Common myeloid progenitor, CD34-positive (primary cell): Measurements from ENCODE around the gene AATK.
"Not testable (repeated sequence)": the region's sequence is repeated elsewhere in the genome, so short reads cannot be mapped to it uniquely, and the experiment has no call there.

Experiments
- CTCF ChIA-PET: fragments of 350-600 bp; sonication (Branson Sonifier 250); formaldehyde crosslinking; loops from one replicate; lab custom pipeline; 2021; ENCODE audit warnings: antibody characterized with exemption; lab: Charles Lee
- POLR2A ChIA-PET: fragments of 350-600 bp; sonication (Branson Sonifier 250); formaldehyde crosslinking; loops from one replicate; lab custom pipeline; 2021; ENCODE audit warnings: antibody characterized with exemption; lab: Charles Lee
- DNase-seq, 3 donors: peaks; one replicate each; pipeline versions ENCODE4 v3.0.0 to v3.0.0-alpha.2; 2013
- H3K27ac ChIP-seq, 2 experiments: 1 replicate in 1 of 2; 2 replicates in 1 of 2; pipeline ENCODE4 v1.7.0; 2013; ENCODE audit warnings: inconsistent platforms in 2 of 2, low read length in 2 of 2, mild to moderate bottlenecking in 2 of 2, low read depth in 1 of 2, moderate library complexity in 1 of 2; ENCODE audit not compliant: severe bottlenecking in 2 of 2, insufficient read depth in 1 of 2, poor library complexity in 1 of 2
- H3K27me3 ChIP-seq, 5 experiments: replicated peaks in 2 of 5; 1 replicate in 3 of 5; 2 replicates in 2 of 5; pipeline versions ENCODE4 v1.6.1 to v1.7.0; 2013; ENCODE audit warnings: low read length in 4 of 5, mild to moderate bottlenecking in 2 of 5, moderate library complexity in 2 of 5, inconsistent platforms in 1 of 5; ENCODE audit not compliant: insufficient read depth in 5 of 5, control insufficient read depth in 4 of 5
- H3K36me3 ChIP-seq, 4 experiments: 1 replicate in 2 of 4; 2 replicates in 2 of 4; pipeline versions ENCODE4 v1.6.1 to v1.7.0; 2013; ENCODE audit warnings: low read length in 3 of 4, control low read depth in 1 of 4, mild to moderate bottlenecking in 1 of 4; ENCODE audit not compliant: control insufficient read depth in 4 of 4, insufficient read depth in 4 of 4
- H3K4me1 ChIP-seq, 4 experiments: 1 replicate in 3 of 4; 2 replicates in 1 of 4; pipeline versions ENCODE4 v1.6.1 to v1.7.1; 2013; ENCODE audit warnings: low read length in 3 of 4, mild to moderate bottlenecking in 3 of 4, control low read depth in 1 of 4, inconsistent platforms in 1 of 4, moderate library complexity in 1 of 4; ENCODE audit not compliant: control insufficient read depth in 4 of 4, insufficient read depth in 4 of 4; ENCODE audit errors: control extremely low read depth in 1 of 4
- H3K4me3 ChIP-seq, 7 experiments: 1 replicate in 4 of 7; 2 replicates in 3 of 7; pipeline versions ENCODE4 v1.5.1 to v1.7.0; 2013; ENCODE audit warnings: mild to moderate bottlenecking in 7 of 7, low read length in 6 of 7, moderate library complexity in 6 of 7, inconsistent platforms in 2 of 7, low read depth in 2 of 7, control low read depth in 1 of 7; ENCODE audit not compliant: insufficient read depth in 4 of 7, control insufficient read depth in 1 of 7; ENCODE audit errors: extremely low read depth in 1 of 7
- H3K9me3 ChIP-seq, 5 experiments: 1 replicate in 4 of 5; 2 replicates in 1 of 5; pipeline versions ENCODE4 v1.6.1 to v1.7.1; 2013; ENCODE audit warnings: low read length in 4 of 5, mild to moderate bottlenecking in 2 of 5, inconsistent platforms in 1 of 5, low read depth in 1 of 5, moderate library complexity in 1 of 5; ENCODE audit not compliant: control insufficient read depth in 4 of 5, insufficient read depth in 2 of 5; ENCODE audit errors: control extremely low read depth in 1 of 5
- WGBS: methylation state at CpG from one replicate; pipeline ENCODE4 v1.1.5; 2013; ENCODE audit not compliant: insufficient coverage; 5-methylcytosine and 5-hydroxymethylcytosine counted together

Gene AATK

DNA sequence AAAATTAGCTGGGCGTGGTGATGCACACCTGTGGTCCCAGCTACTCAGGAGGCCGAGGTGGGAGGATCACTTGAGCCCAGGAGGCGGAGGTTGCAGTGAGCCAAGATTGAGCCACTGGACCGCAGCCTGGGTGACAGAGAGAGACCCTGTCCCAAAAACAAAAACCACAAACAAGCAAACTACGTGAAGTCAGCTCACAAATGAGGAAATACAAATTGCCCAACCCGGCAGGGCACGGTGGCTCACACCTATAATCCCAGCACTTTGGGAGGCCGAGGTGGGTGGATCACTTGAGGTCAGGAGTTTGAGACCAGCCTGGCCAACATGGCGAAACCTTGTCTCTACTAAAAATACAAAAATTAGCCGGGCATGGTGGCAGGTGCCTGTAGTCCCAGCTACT lies 19.8 kb downstream of the AATK start:
- 95% methylated on average over 3 of the region's 10 CpGs for WGBS
- H3K27ac ChIP-seq, H3K9me3 ChIP-seq, DNase-seq, H3K4me3 ChIP-seq, H3K27me3 ChIP-seq, H3K36me3 ChIP-seq, POLR2A ChIA-PET: not testable (repeated sequence)
- CTCF ChIA-PET, result interaction anchor here (1.1 kb wide), 1 partner anchor 58 kb away, joined by 4 read pairs; no protein-coding TSS in a partner anchor
- peaks cover 0 to 19% (median 15%) of the 10 kb centered on the region in 4 experiments for H3K4me1 ChIP-seq

DNA sequence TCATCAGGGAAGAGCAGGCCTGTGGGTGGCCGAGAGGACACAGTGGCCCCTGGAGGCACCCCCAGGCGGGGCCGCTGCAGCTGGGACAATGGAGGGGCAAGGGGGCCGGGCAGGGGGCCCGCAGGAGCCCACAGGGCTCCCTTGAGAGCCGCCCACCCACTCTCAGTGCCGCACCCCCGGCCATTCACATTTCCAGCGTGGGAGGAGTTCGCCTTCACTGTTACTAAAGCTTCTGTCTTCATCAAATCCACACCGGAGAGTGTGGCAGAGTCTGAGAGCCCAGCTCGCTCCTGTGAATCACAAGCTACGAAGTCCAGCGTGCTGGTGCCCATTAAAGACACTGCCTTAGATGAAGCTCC lies 21.6 kb downstream of the AATK start:
- no peaks in the 10 kb centered on the region for H3K9me3 ChIP-seq
- ChIA-PET POLR2A (no interaction called here), CTCF (interaction anchor here (0.7 to 6.9 kb wide), 10 partner anchors 10 to 109 kb away, joined by 3 to 60 read pairs (median 4); no protein-coding TSS in a partner anchor)
- no peak for DNase-seq
- H3K4me3 ChIP-seq, result no peak overlapping the region
- H3K36me3 ChIP-seq, result no peaks in the 10 kb centered on the region
- H3K27ac ChIP-seq, result no peak overlapping the region
- peaks cover 0 to 7% (median 2%) of the 10 kb centered on the region in 4 experiments for H3K4me1 ChIP-seq
- no peaks in the 10 kb centered on the region for H3K27me3 ChIP-seq
- 83% methylated on average over 8 of the region's 14 CpGs for WGBS

DNA sequence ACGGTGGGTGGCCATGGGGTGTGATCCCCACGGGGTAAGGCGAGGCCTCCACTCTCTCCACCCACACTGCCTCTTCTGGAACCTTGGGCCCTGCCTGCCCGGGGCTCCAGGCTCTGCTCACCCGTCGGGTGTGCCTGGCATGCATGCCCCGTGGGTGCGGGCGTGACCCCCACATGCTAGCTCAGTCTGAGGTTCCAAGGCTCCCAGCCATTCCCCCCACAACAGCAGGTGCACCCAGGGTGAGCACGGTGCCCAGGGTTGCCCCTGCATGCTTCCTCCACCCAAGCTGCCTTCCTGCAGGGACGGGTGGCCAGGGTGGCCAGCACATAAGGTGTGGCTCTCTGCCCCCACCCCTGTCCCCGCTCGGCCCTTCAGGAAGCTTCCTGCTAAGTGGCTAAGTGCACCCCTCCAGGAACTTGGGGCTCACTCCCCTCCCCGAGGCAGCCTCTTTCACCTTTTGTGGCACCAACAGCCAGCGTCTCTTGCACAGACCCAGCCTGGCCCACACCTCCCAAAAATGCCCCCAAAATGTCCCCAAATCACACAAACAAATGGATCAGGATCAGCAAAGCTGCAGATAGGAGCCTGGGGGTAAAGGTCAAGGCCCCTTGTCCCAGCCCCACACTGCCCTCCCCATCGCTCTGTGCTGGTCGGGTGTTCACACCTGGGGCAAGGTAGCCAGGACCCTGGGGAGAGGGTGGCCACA lies 22.2 kb downstream of the AATK start:
- Histone ChIP-seq H3K27ac (no peak overlapping the region), H3K36me3 (no peaks in the 10 kb centered on the region), H3K27me3 (no peaks in the 10 kb centered on the region), H3K4me1 (peaks cover 0 to 3% (median 1%) of the 10 kb centered on the region in 4 experiments), H3K9me3 (no peaks in the 10 kb centered on the region), H3K4me3 (no peak overlapping the region)
- 95% methylated on average over 13 of the region's 17 CpGs for WGBS
- ChIA-PET CTCF (interaction anchor here (0.8 to 6.9 kb wide), 16 partner anchors 10 to 110 kb away, joined by 3 to 60 read pairs (median 6); no protein-coding TSS in a partner anchor), POLR2A (no interaction called here)
- no peak for DNase-seq

DNA sequence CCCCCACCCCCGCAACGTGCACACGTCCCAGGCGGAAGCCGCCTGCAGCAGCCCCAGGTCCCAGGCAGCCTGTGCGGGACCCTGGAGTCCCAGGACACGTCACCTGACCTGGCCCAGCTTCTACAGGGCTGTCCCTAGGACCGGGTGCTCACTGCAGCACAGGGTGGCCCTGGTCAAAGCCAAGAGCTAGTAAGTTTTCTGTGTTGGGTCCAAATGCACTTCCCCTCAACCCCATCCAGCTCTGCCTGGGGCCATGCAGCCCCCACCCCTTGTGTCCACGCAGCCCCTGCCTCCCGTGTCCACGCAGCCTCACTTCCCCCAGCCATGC lies 22.9 kb downstream of the AATK start:
- Histone ChIP-seq H3K9me3 (no peaks in the 10 kb centered on the region), H3K27me3 (no peaks in the 10 kb centered on the region), H3K27ac (no peak overlapping the region), H3K4me3 (no peak overlapping the region), H3K4me1 (peaks cover 0 to 3% (median 1%) of the 10 kb centered on the region in 4 experiments), H3K36me3 (no peaks in the 10 kb centered on the region)
- ChIA-PET CTCF (interaction anchor here (0.6 to 6.9 kb wide), 20 partner anchors 10 to 104 kb away, joined by 3 to 60 read pairs (median 8); no protein-coding TSS in a partner anchor), POLR2A (interaction anchor here (0.9 kb wide), 1 partner anchor 96 kb away, joined by 4 read pairs; the partner anchor contains the start of genes NDUFAF8 and TEPSIN)
- 83% methylated on average over 8 of the region's 11 CpGs for WGBS
- no peak for DNase-seq

DNA sequence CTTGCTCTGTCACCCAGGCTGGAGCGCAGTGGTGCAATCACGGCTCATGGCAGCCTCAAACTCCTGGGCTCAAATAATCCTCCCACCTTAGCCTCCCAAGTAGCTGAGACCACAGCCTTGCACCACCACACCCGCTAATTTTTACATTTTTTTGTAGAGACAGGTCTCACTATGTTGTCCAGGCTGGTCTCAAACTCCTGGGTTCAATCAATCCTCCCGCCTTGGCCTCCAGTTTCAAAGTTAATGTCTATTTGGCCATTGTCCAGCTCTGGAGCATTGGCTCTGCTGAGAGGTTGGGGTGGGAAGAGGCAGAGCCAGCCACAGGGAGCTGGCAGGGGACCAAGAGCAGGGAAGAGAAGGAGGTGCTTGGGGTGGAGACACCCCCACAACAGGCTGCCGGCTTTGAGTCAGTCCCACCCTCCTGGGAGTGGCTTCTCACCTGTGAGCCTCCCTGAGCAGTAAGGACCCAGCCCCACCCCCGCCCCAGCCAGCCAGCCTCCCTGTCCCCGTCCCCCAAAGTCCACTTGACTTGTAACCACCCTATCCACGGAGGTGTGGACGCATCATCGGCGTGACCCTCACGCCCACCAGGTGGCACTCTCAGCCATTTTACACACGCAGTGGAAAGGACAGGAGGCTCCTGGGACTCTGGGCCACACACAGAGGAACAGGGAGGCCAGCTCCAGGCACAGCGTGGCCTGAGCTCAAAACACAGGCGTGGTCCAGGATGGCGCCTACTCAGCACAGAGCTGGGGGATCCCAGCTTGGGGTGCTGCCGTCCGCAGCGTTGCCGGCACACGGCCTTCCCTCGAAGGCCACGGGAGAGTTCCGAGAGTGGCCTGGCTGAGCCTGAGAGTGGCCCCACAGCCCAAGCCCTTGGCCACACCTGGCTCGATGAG lies 23.5 kb downstream of the AATK start:
- H3K4me3 ChIP-seq, result no peak overlapping the region
- DNase-seq, result peak; percentile 73 to 85 (median 81)
- H3K27ac ChIP-seq, result no peak overlapping the region
- WGBS, result 53% methylated on average over 23 of the region's 25 CpGs
- H3K9me3 ChIP-seq, result no peaks in the 10 kb centered on the region
- H3K4me1 ChIP-seq, result peaks cover 0 to 3% (median 1%) of the 10 kb centered on the region in 4 experiments
- ChIA-PET CTCF (interaction anchor here (0.6 to 6.9 kb wide), 27 partner anchors 10 to 105 kb away, joined by 3 to 60 read pairs (median 5); partner anchors contain the start of genes NDUFAF8 and TEPSIN), POLR2A (interaction anchor here (0.9 kb wide), 1 partner anchor 96 kb away, joined by 4 read pairs; the partner anchor contains the start of genes NDUFAF8 and TEPSIN)
- no peaks in the 10 kb centered on the region for H3K36me3 ChIP-seq
- no peaks in the 10 kb centered on the region for H3K27me3 ChIP-seq

DNA sequence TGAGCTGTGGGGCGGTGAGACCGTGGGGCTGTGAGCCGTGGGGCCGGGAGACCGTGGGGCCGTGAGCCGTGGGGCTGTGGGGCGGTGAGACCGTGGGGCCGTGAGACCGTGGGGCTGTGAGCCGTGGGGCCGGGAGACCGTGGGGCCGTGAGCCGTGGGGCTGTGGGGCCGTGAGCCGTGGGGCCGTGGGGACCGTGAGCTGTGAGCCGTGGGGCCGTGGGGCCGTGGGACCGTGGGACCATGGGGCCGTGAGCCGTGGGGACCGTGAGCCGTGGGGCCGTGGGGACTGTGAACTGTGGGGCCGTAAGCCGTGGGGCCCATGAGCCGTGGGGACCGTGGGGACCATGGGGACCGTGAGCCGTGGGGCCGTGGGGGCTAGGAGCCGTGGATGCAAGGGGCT lies 25.3 kb downstream of the AATK start:
- Histone ChIP-seq H3K9me3 (no peaks in the 10 kb centered on the region), H3K36me3 (no peaks in the 10 kb centered on the region), H3K4me3 (no peak overlapping the region), H3K27ac (no peak overlapping the region), H3K27me3 (no peaks in the 10 kb centered on the region), H3K4me1 (peaks cover 0 to 3% (median 1%) of the 10 kb centered on the region in 4 experiments)
- ChIA-PET CTCF (interaction anchor here (1.0 to 6.9 kb wide), 5 partner anchors 45 to 102 kb away, joined by 3 to 60 read pairs (median 11); partner anchors contain the start of genes NDUFAF8 and TEPSIN), POLR2A (interaction anchor here (0.6 kb wide), 1 partner anchor 346 kb away, joined by 6 read pairs; no protein-coding TSS in a partner anchor)
- WGBS, result 96% methylated on average over 24 of the region's 37 CpGs
- no peak for DNase-seq
